IMR-90 (cell line): ENCODE data around the gene TEAD4. TPM values are rescaled to one million over a fixed set of nuclear protein-coding genes. Genes with fewer than 3 reads are reported as not detected.

Experiments
- ATAC-seq: fragments of 200-7000 bp; cut with Tn5 transposase; 2 replicates; pipeline ENCODE4 v1.9.1; 2020; ENCODE audit warnings: low read depth, mild to moderate bottlenecking, moderate library complexity
- BruUV-seq: library from RNA; stranded (reverse); fragments of 400-500 nt; replicated peaks from 2 replicates; lab custom pipeline; 2021; lab: Mats Ljungman, UMichigan
- CTCF ChIA-PET: fragments of 300-600 bp; formaldehyde crosslinking; extraction: SDS; loops from one replicate; lab custom pipeline; 2021; ENCODE audit warnings: antibody characterized with exemption; lab: Yijun Ruan, JAX
- POLR2A ChIA-PET: fragments of 300-600 bp; sonication (Branson Sonifier 250); formaldehyde crosslinking; loops from one replicate; lab custom pipeline; 2022; ENCODE audit warnings: antibody characterized with exemption; ENCODE audit not compliant: unreplicated experiment; lab: Charles Lee
- DNase-seq: peaks from one replicate; pipeline ENCODE4 v3.0.0; 2013
- H2AFZ ChIP-seq: replicated peaks from 2 replicates; pipeline ENCODE3; 2013; ENCODE audit warnings: low read length, mild to moderate bottlenecking; ENCODE audit not compliant: poor library complexity
- H2AK5ac ChIP-seq: 2 replicates; pipeline ENCODE4 v1.6.1; 2013; ENCODE audit warnings: low read depth, low read length, inconsistent platforms
- H2AK9ac ChIP-seq: replicated peaks from 2 replicates; pipeline ENCODE3; 2013; ENCODE audit warnings: mild to moderate bottlenecking, low read depth, low read length, moderate library complexity; ENCODE audit not compliant: poor library complexity
- H2BK120ac ChIP-seq: 2 replicates; pipeline ENCODE4 v1.6.1; 2013; ENCODE audit warnings: low read depth, low read length, inconsistent platforms
- H2BK15ac ChIP-seq: 3 replicates; pipeline ENCODE4 v1.6.1; 2013; ENCODE audit warnings: low read depth, low read length, inconsistent platforms
- H2BK20ac ChIP-seq: 2 replicates; pipeline ENCODE4 v1.6.1; 2013; ENCODE audit warnings: low read depth, mild to moderate bottlenecking, inconsistent platforms, low read length, moderate library complexity
- H2BK5ac ChIP-seq: 2 replicates; pipeline ENCODE4 v1.6.1; 2013; ENCODE audit warnings: mild to moderate bottlenecking, low read depth, low read length, inconsistent platforms; ENCODE audit not compliant: poor library complexity, severe bottlenecking
- H3K14ac ChIP-seq: replicated peaks from 2 replicates; pipeline ENCODE4 v1.6.1; 2013; ENCODE audit warnings: low read depth, low read length, inconsistent platforms
- H3K18ac ChIP-seq: 2 replicates; pipeline ENCODE4 v1.6.1; 2013; ENCODE audit warnings: low read depth, low read length, control low read depth
- H3K23ac ChIP-seq: 2 replicates; pipeline ENCODE4 v1.6.1; 2013; ENCODE audit warnings: low read depth, low read length, inconsistent platforms
- H3K27ac ChIP-seq: 2 replicates; pipeline ENCODE4 v1.5.1; 2013; ENCODE audit warnings: mild to moderate bottlenecking, control low read depth, low read length; ENCODE audit not compliant: insufficient read depth
- H3K27me3 ChIP-seq: 2 replicates; pipeline ENCODE4 v1.6.1; 2013; ENCODE audit warnings: low read length; ENCODE audit not compliant: control insufficient read depth, insufficient read depth
- H3K36me3 ChIP-seq: 2 replicates; pipeline ENCODE4 v1.6.1; 2013; ENCODE audit warnings: low read length, mixed read lengths; ENCODE audit not compliant: control insufficient read depth, insufficient read depth
- H3K4ac ChIP-seq: 2 replicates; pipeline ENCODE4 v1.6.1; 2013; ENCODE audit warnings: low read depth, low read length, inconsistent platforms
- H3K4me1 ChIP-seq: 2 replicates; pipeline ENCODE4 v1.6.1; 2013; ENCODE audit warnings: low read length, mixed read lengths; ENCODE audit not compliant: control insufficient read depth, insufficient read depth
- H3K4me2 ChIP-seq: 2 replicates; pipeline ENCODE4 v1.6.1; 2013; ENCODE audit warnings: low read depth, mild to moderate bottlenecking, control low read depth, low read length, moderate library complexity
- H3K4me3 ChIP-seq: 2 replicates; pipeline ENCODE4 v1.5.1; 2013; ENCODE audit warnings: low read depth, mild to moderate bottlenecking, control low read depth, low read length, moderate library complexity; ENCODE audit not compliant: insufficient read depth
- H3K56ac ChIP-seq: 2 replicates; pipeline ENCODE4 v1.6.1; 2013; ENCODE audit warnings: low read length, inconsistent platforms; ENCODE audit not compliant: insufficient read depth; ENCODE audit errors: extremely low read depth
- H3K79me1 ChIP-seq, 2 experiments: 2 replicates each; pipeline ENCODE4 v1.6.1; 2013; ENCODE audit warnings: low read length in 2 of 2, inconsistent platforms in 1 of 2, low read depth in 1 of 2
- H3K9ac ChIP-seq: 2 replicates; pipeline ENCODE4 v1.6.1; 2013; ENCODE audit warnings: low read depth, low read length, control low read depth
- H3K9me1 ChIP-seq: 2 replicates; pipeline ENCODE4 v1.6.1; 2013; ENCODE audit warnings: low read length, inconsistent platforms; ENCODE audit not compliant: insufficient read depth
- H3K9me3 ChIP-seq: 2 replicates; pipeline ENCODE4 v1.6.1; 2013; ENCODE audit warnings: low read length; ENCODE audit not compliant: control insufficient read depth, insufficient read depth
- H4K20me1 ChIP-seq: 2 replicates; pipeline ENCODE4 v1.6.1; 2013; ENCODE audit warnings: low read length, inconsistent platforms; ENCODE audit not compliant: insufficient read depth
- H4K5ac ChIP-seq: 2 replicates; pipeline ENCODE4 v1.6.1; 2013; ENCODE audit warnings: mild to moderate bottlenecking, low read depth, low read length, control low read depth
- H4K8ac ChIP-seq, 2 experiments: 2 replicates each; pipeline ENCODE4 v1.6.1; 2013; ENCODE audit warnings: low read depth in 2 of 2, low read length in 2 of 2, control low read depth in 1 of 2, inconsistent platforms in 1 of 2
- H4K91ac ChIP-seq: 2 replicates; pipeline ENCODE4 v1.6.1; 2013; ENCODE audit warnings: low read depth, low read length, inconsistent platforms; ENCODE audit not compliant: insufficient read depth
- BHLHE40 ChIP-seq: fragments of 150-350 bp; IDR thresholded peaks from 2 replicates; pipeline ENCODE4 v1.6.1; 2016; ENCODE audit warnings: mild to moderate bottlenecking, low read depth, low read length
- CEBPB ChIP-seq: IDR thresholded peaks from 2 replicates; pipeline ENCODE4 v1.6.1; 2012; ENCODE audit warnings: low read depth, low read length, improper control_type of control experiment
- CHD1 ChIP-seq: IDR thresholded peaks from 2 replicates; pipeline ENCODE4 v1.6.1; 2012; ENCODE audit warnings: low read depth, low read length, improper control_type of control experiment
- CTCF ChIP-seq: conservative IDR thresholded peaks from 2 replicates; pipeline ENCODE4 v1.5.1; 2012; ENCODE audit warnings: mild to moderate bottlenecking, low read depth, low read length, improper control_type of control experiment
- FOS ChIP-seq: fragments of 150-350 bp; IDR thresholded peaks from 2 replicates; pipeline ENCODE4 v1.6.1; 2016; ENCODE audit warnings: low read depth, low read length
- MAFK ChIP-seq: IDR thresholded peaks from 2 replicates; pipeline ENCODE4 v1.6.1; 2012; ENCODE audit warnings: low read depth, low read length, improper control_type of control experiment
- MAZ ChIP-seq: IDR thresholded peaks from 2 replicates; pipeline ENCODE4 v1.6.1; 2012; ENCODE audit warnings: low read depth, mild to moderate bottlenecking, low read length, improper control_type of control experiment, moderate library complexity, borderline replicate concordance
- MXI1 ChIP-seq: IDR thresholded peaks from 2 replicates; pipeline ENCODE4 v1.6.1; 2012; ENCODE audit warnings: low read depth, mild to moderate bottlenecking, low read length, moderate library complexity, borderline replicate concordance
- NFE2L2 ChIP-seq: fragments of 150-350 bp; IDR thresholded peaks from 2 replicates; pipeline ENCODE4 v1.6.1; 2016; ENCODE audit warnings: low read depth, mild to moderate bottlenecking, low read length
- POLR2A ChIP-seq: IDR thresholded peaks from 2 replicates; pipeline ENCODE4 v1.6.1; 2012; ENCODE audit warnings: mild to moderate bottlenecking, low read depth, low read length
- RAD21 ChIP-seq: IDR thresholded peaks from 2 replicates; pipeline ENCODE4 v1.6.1; 2012; ENCODE audit warnings: low read length, improper control_type of control experiment
- RCOR1 ChIP-seq: IDR thresholded peaks from 2 replicates; pipeline ENCODE4 v1.6.1; 2012; ENCODE audit warnings: mild to moderate bottlenecking, low read length, improper control_type of control experiment; ENCODE audit not compliant: insufficient replicate concordance
- RFX5 ChIP-seq: IDR thresholded peaks from 2 replicates; pipeline ENCODE4 v1.8.0; 2012; ENCODE audit warnings: low read depth, mild to moderate bottlenecking, low read length, moderate library complexity
- SMC3 ChIP-seq: fragments of 150-350 bp; IDR thresholded peaks from 2 replicates; pipeline ENCODE4 v1.6.1; 2016; ENCODE audit warnings: low read depth, mild to moderate bottlenecking, antibody characterized with exemption, low read length, moderate library complexity
- WGBS, 2 experiments: methylation state at CpG; one replicate each; pipeline versions ENCODE4 v1.1.5 to v1.1.7; 2013; ENCODE audit warnings: missing lambda C conversion rate in 2 of 2; ENCODE audit not compliant: insufficient read length in 1 of 2; ENCODE audit errors: extremely low coverage in 2 of 2; 5-methylcytosine and 5-hydroxymethylcytosine counted together
- dilution Hi-C: fragments of 300-500 bp; cut with HindIII; formaldehyde crosslinking; loops from one replicate; pipeline ENCODE4 v1.14.3; 2018; ENCODE audit warnings: low sequenced_read_pairs; ENCODE audit not compliant: unreplicated experiment
- in situ Hi-C: fragments of 300-500 bp; cut with MboI; formaldehyde crosslinking; loops from 3 replicates; pipeline ENCODE4 v1.14.3; 2019; ENCODE audit warnings: low sequenced_read_pairs, inconsistent platforms, mixed read lengths
- intact Hi-C: fragments of 100-400 bp; cut with micrococcal nuclease; formaldehyde crosslinking; loops from 2 replicates; pipeline ENCODE4 v1.10.0; 2022
- polyA plus RNA-seq, 3 experiments: library from polyadenylated mRNA; depleted of rRNA; stranded (reverse); fragments of >200 nt; gene quantifications; 2 replicates each; pipeline ENCODE4 v1.2.3, GENCODE V29; 2012; ENCODE audit warnings: low replicate concordance in 1 of 3
- total RNA-seq: library from RNA; depleted of rRNA; stranded (reverse); fragments of >200 nt; gene quantifications from 2 replicates; pipeline ENCODE4 v1.2.3, GENCODE V29; 2012
- TF ChIP-seq, protein P1 (sequence below): fragments of 150-350 bp; IDR thresholded peaks from 2 replicates; pipeline ENCODE4 v1.6.1; 2017; ENCODE audit warnings: mild to moderate bottlenecking, antibody characterized with exemption, low read length, low read depth
- TF ChIP-seq, protein P2 (sequence below): fragments of 150-350 bp; IDR thresholded peaks from 2 replicates; pipeline ENCODE4 v1.6.1; 2016; ENCODE audit warnings: low read depth, mild to moderate bottlenecking, low read length, moderate library complexity, borderline replicate concordance

TEAD4 gene
- total and polyA plus RNA-seq, 2 of the 4 experiments (the other 2 are of a cell fraction), result 8.8 to 24.9 TPM

GRCh38 chr12:2979806-2980205, 20.6 kb downstream of the TEAD4 start:
- Histone ChIP-seq H2AK9ac (no peak overlapping the region), H2AK5ac (no peak overlapping the region), H4K20me1 (peaks cover 18% of the 10 kb centered on the region), H2AFZ (no peak overlapping the region), H4K91ac (no peak overlapping the region), H3K14ac (no peak overlapping the region), H3K4me3 (no peak overlapping the region), H3K79me1 (peaks cover 15 to 55% of the 10 kb centered on the region in 2 experiments; a peak in 3 of 4 replicates), H3K23ac (no peak overlapping the region), H2BK5ac (no peak overlapping the region), H3K9ac (no peak overlapping the region), H3K4me1 (peaks cover 2% of the 10 kb centered on the region; the same call in 1 of the 2 replicates), H4K8ac (no peak overlapping the region), H3K4me2 (no peak overlapping the region), H2BK15ac (no peak overlapping the region), H3K18ac (no peak overlapping the region), H3K27me3 (no peaks in the 10 kb centered on the region), H3K27ac (no peak overlapping the region), H3K9me1 (peaks cover 10% of the 10 kb centered on the region; the same call in 1 of the 2 replicates), H3K36me3 (peaks cover 6% of the 10 kb centered on the region), H3K9me3 (no peaks in the 10 kb centered on the region), H2BK20ac (no peak overlapping the region), H3K56ac (no peak overlapping the region), H2BK120ac (no peak overlapping the region), H3K4ac (no peak overlapping the region), H4K5ac (no peak overlapping the region)
- in situ Hi-C loops, result no loop called here
- dilution Hi-C loops, result no loop called here
- intact Hi-C loops, result no loop called here
- no CpG with 5 or more reads among the region's 4 CpGs for WGBS, 2 experiments
- CTCF ChIA-PET, result no interaction called here
- DNase-seq (no peak), ATAC-seq (no peak)
- POLR2A ChIA-PET, result no interaction called here
- BruUV-seq, result no TSS peak
- TF ChIP-seq RCOR1, result no peak
- TF ChIP-seq, protein P1, sequence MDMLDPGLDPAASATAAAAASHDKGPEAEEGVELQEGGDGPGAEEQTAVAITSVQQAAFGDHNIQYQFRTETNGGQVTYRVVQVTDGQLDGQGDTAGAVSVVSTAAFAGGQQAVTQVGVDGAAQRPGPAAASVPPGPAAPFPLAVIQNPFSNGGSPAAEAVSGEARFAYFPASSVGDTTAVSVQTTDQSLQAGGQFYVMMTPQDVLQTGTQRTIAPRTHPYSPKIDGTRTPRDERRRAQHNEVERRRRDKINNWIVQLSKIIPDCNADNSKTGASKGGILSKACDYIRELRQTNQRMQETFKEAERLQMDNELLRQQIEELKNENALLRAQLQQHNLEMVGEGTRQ, result no peak
- TF ChIP-seq CEBPB, result no peak
- no peak for TF ChIP-seq MAFK
- TF ChIP-seq CTCF, result no peak
- no peak for TF ChIP-seq FOS
- TF ChIP-seq, protein P2, sequence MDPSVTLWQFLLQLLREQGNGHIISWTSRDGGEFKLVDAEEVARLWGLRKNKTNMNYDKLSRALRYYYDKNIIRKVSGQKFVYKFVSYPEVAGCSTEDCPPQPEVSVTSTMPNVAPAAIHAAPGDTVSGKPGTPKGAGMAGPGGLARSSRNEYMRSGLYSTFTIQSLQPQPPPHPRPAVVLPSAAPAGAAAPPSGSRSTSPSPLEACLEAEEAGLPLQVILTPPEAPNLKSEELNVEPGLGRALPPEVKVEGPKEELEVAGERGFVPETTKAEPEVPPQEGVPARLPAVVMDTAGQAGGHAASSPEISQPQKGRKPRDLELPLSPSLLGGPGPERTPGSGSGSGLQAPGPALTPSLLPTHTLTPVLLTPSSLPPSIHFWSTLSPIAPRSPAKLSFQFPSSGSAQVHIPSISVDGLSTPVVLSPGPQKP, result no peak
- TF ChIP-seq MXI1, result no peak
- no peak for TF ChIP-seq RAD21
- no peak for TF ChIP-seq POLR2A
- TF ChIP-seq BHLHE40, result no peak
- TF ChIP-seq RFX5, result no peak
- TF ChIP-seq MAZ, result no peak
- TF ChIP-seq CHD1, result no peak
- no peak for TF ChIP-seq NFE2L2
- no peak for TF ChIP-seq SMC3
